Spleen (tissue), 3 donors: ENCODE measurements around the gene TMEM131.

Source experiments
- POLR2A ChIP-seq, 3 donors: fragments of 450-650 bp; IDR thresholded peaks; one replicate each; pipeline ENCODE4 v1.5.1; 2017; ENCODE audit warnings: antibody characterized with exemption in 3 of 3, mild to moderate bottlenecking in 1 of 3
- POLR2AphosphoS5 ChIP-seq, 3 donors: sonication (generic); formaldehyde crosslinking; IDR thresholded peaks; one replicate each; pipeline ENCODE4 v1.5.1; 2017; ENCODE audit warnings: antibody characterized with exemption in 3 of 3

DNA sequence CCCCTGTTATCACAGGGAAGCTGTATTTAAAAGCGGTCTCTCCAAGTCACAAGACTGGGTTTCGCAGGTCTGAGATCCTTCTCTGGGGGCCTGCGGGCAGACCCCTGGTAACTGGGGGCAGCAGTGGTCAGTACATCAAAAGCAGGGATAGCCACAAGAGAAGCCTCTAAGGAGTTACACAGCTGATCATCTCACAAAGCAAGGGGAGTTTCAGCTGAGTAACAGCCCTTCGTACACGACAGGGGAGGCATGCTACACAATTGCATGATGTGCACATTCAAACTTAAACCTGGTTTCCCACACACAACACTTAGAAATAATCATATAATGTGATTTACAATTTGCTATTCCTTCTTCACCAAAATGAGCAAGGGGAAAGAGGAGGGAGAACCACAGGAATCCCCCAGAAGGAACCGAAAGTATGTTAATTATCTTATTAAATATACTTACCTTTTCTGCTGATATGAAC, 87.5 kb downstream of the TMEM131 start:
- TF ChIP-seq POLR2A (IDR thresholded peaks at IDR 0.05) (no peak), POLR2AphosphoS5 (IDR thresholded peaks at IDR 0.05) (no peak)
